Endothelial cell of umbilical vein (primary cell): ENCODE results near the gene AKNA. TPM values are rescaled to one million over a fixed set of nuclear protein-coding genes. Genes with fewer than 3 reads are reported as not detected.

Source experiments
- BruUV-seq: library from RNA; stranded (reverse); fragments of 400-500 nt; replicated peaks from 2 replicates; lab custom pipeline; 2021; lab: Mats Ljungman, UMichigan
- CTCF ChIA-PET: fragments of 300-600, 350-600 bp; sonication (Branson Sonifier 250); formaldehyde crosslinking; loops from one replicate; lab custom pipeline; 2021; ENCODE audit warnings: antibody characterized with exemption, inconsistent platforms; lab: Charles Lee
- POLR2A ChIA-PET: fragments of 300-600, 350-600 bp; sonication (Branson Sonifier 250); formaldehyde crosslinking; loops from one replicate; lab custom pipeline; 2021; ENCODE audit warnings: antibody characterized with exemption, inconsistent platforms; lab: Charles Lee
- DNase-seq: peaks from one replicate; pipeline ENCODE4 v3.0.0-alpha.2; 2011; ENCODE audit warnings: low read depth, low spot score
- FAIRE-seq: peaks from 2 replicates; lab custom pipeline; 2011; peaks lifted over from hg19 to GRCh38; lab: Jason Lieb, UNC
- H2AFZ ChIP-seq: 2 replicates; pipeline ENCODE4 v1.6.0; 2012; ENCODE audit warnings: low read depth, low read length, control low read depth, inconsistent platforms
- H3K27ac ChIP-seq: 2 replicates; pipeline ENCODE4 v1.5.1; 2011; ENCODE audit warnings: low read depth, mild to moderate bottlenecking, control low read depth, low read length, moderate library complexity; ENCODE audit not compliant: insufficient read depth
- H3K27me3 ChIP-seq, 2 experiments: 2 replicates each; pipeline versions ENCODE4 v1.6.0 to v1.6.1; 2011; ENCODE audit warnings: low read length in 2 of 2, mixed read lengths in 1 of 2; ENCODE audit not compliant: control insufficient read depth in 2 of 2, insufficient read depth in 2 of 2
- H3K36me3 ChIP-seq, 2 experiments: 2 replicates in 1 of 2; 3 replicates in 1 of 2; pipeline ENCODE4 v1.5.1; 2011; ENCODE audit warnings: low read length in 2 of 2, mild to moderate bottlenecking in 1 of 2, moderate library complexity in 1 of 2; ENCODE audit not compliant: control insufficient read depth in 2 of 2, insufficient read depth in 2 of 2; ENCODE audit errors: extremely low read depth in 1 of 2
- H3K4me1 ChIP-seq: 3 replicates; pipeline ENCODE4 v1.5.1; 2011; ENCODE audit warnings: mild to moderate bottlenecking, low read length; ENCODE audit not compliant: control insufficient read depth, insufficient read depth; ENCODE audit errors: extremely low read depth
- H3K4me2 ChIP-seq: 2 replicates; pipeline ENCODE4 v1.6.1; 2011; ENCODE audit warnings: low read length, control low read depth, mixed read lengths; ENCODE audit not compliant: insufficient read depth
- H3K4me3 ChIP-seq, 3 experiments: fragments of 200-600 bp in 1 of 3; sonication (generic), shearing (Covaris generic) in 1 of 3; replicated peaks in 1 of 3; 2 replicates each; pipeline ENCODE4 v1.5.1; 2011 to 2016; ENCODE audit warnings: control low read depth in 3 of 3, low read length in 3 of 3, mild to moderate bottlenecking in 2 of 3, inconsistent platforms in 1 of 3, low read depth in 1 of 3, moderate library complexity in 1 of 3; ENCODE audit not compliant: insufficient read depth in 1 of 3
- H3K79me2 ChIP-seq: 2 replicates; pipeline ENCODE4 v1.6.0; 2012; ENCODE audit warnings: low read length, inconsistent platforms; ENCODE audit not compliant: control insufficient read depth, insufficient read depth
- H3K9ac ChIP-seq: replicated peaks from 2 replicates; pipeline ENCODE3; 2011; ENCODE audit warnings: low read length, control low read depth; ENCODE audit not compliant: insufficient read depth; ENCODE audit errors: extremely low read depth
- H3K9me1 ChIP-seq: replicated peaks from 3 replicates; pipeline ENCODE4 v1.6.0; 2011; ENCODE audit warnings: mild to moderate bottlenecking, low read length; ENCODE audit not compliant: control insufficient read depth, insufficient read depth; ENCODE audit errors: extremely low read depth
- H3K9me3 ChIP-seq: replicated peaks from 2 replicates; pipeline ENCODE4 v1.5.1; 2012; ENCODE audit warnings: low read length, inconsistent platforms; ENCODE audit not compliant: control insufficient read depth, insufficient read depth
- H4K20me1 ChIP-seq: replicated peaks from 2 replicates; pipeline ENCODE3; 2011; ENCODE audit warnings: mild to moderate bottlenecking, low read length; ENCODE audit not compliant: control insufficient read depth, insufficient read depth; ENCODE audit errors: extremely low read depth
- CTCF ChIP-seq, 2 donors: IDR thresholded peaks; 1 replicate in 1 of 2; 2 replicates in 1 of 2; pipeline ENCODE4 v1.5.1; 2011; ENCODE audit warnings: low read length in 2 of 2, mild to moderate bottlenecking in 2 of 2, moderate library complexity in 2 of 2, control low read depth in 1 of 2, inconsistent platforms in 1 of 2, low read depth in 1 of 2; ENCODE audit not compliant: insufficient read depth in 1 of 2; ENCODE audit errors: extremely low read depth in 1 of 2
- EZH2 ChIP-seq: IDR thresholded peaks from 2 replicates; pipeline ENCODE4 v1.6.1; 2012; ENCODE audit warnings: borderline replicate concordance, low read depth, mild to moderate bottlenecking, moderate library complexity, low read length, inconsistent platforms; ENCODE audit not compliant: severe bottlenecking
- FOS ChIP-seq: IDR thresholded peaks from 2 replicates; pipeline ENCODE4 v1.6.1; 2011; ENCODE audit warnings: mild to moderate bottlenecking, low read length, moderate library complexity, borderline replicate concordance; ENCODE audit not compliant: insufficient read depth
- GATA2 ChIP-seq: IDR thresholded peaks from 2 replicates; pipeline ENCODE4 v1.7.0; 2011; ENCODE audit warnings: low read depth, mild to moderate bottlenecking, moderate library complexity, mixed read lengths, low read length; ENCODE audit not compliant: insufficient read length, insufficient read depth
- JUN ChIP-seq: IDR thresholded peaks from 2 replicates; pipeline ENCODE4 v1.6.1; 2011; ENCODE audit warnings: borderline replicate concordance, low read depth; ENCODE audit not compliant: insufficient read length, insufficient read depth
- MAX ChIP-seq: IDR thresholded peaks from 2 replicates; pipeline ENCODE4 v1.6.1; 2011; ENCODE audit not compliant: insufficient read depth, insufficient read length
- MYC ChIP-seq: IDR thresholded peaks from one replicate; pipeline ENCODE4 v1.6.1; 2011; ENCODE audit warnings: mild to moderate bottlenecking, low read depth, low read length
- POLR2A ChIP-seq: IDR thresholded peaks from 2 replicates; pipeline ENCODE4 v1.6.1; 2012; ENCODE audit warnings: low read depth, mild to moderate bottlenecking, control low read depth, low read length
- POLR2AphosphoS5 ChIP-seq: IDR thresholded peaks from 2 replicates; pipeline ENCODE4 v1.6.1; 2012; ENCODE audit warnings: low read depth, mild to moderate bottlenecking, control low read depth, low read length, moderate library complexity; ENCODE audit not compliant: insufficient read depth
- dilution Hi-C: fragments of 300-500 bp; cut with MboI; formaldehyde crosslinking; loops from one replicate; pipeline ENCODE4 v1.15.0; 2019; ENCODE audit warnings: low sequenced_read_pairs; ENCODE audit not compliant: extremely low pct_ligation_motif_present
- intact Hi-C: fragments of 100-400 bp; cut with micrococcal nuclease; formaldehyde crosslinking; loops from one replicate; pipeline ENCODE4 v1.10.0; 2022
- polyA plus RNA-seq, 4 experiments: library from polyadenylated mRNA; depleted of rRNA in 3 of 4; stranded (reverse) in 3 of 4; unstranded in 1 of 4; fragments of >200 nt; gene quantifications; 2 replicates each; pipeline versions ENCODE4 v1.2.1 to v1.2.3, GENCODE V29; 2011 to 2012; ENCODE audit warnings: missing spikeins in 1 of 4
- total RNA-seq: library from RNA; stranded (reverse); gene quantifications from 2 replicates; pipeline ENCODE4 v1.2.3, GENCODE V29; 2021

The AKNA gene
- total and polyA plus RNA-seq, 2 donors (not counting 3 experiments of a cell fraction or from before 2014, with no cell fraction given) = 11.3 to 22.4 TPM

DNA sequence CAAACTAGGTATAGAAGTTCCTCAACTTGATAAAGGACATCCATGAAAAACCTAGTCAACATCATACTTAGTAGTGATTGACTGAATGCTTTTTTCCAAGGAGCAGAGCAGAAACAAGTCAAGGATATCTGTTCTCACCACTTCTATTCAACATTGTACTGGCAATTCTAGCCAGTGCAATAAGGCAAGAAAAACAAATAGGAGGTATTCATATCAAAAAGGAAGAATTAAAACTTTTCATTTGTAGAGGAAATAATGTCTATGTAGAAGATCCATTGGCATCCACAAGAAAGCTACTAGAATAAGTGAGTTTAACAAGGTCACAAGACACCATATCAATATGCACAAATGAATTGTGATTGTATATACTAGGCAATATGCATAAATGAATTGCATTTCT, 93.1 kb downstream of the AKNA start:
- no peak overlapping the region for H2AFZ ChIP-seq
- H3K9ac ChIP-seq = no peak overlapping the region
- no peaks in the 10 kb centered on the region for H3K9me1 ChIP-seq
- dilution Hi-C loops (loop anchor here (25.0 kb wide), 1 partner anchor 207 kb away; the partner anchor contains the start of genes AMBP and KIF12), intact Hi-C loops (loop anchor here (5.0 kb wide), 1 partner anchor 557 kb away; no protein-coding TSS in a partner anchor)
- TF ChIP-seq GATA2 (no peak), EZH2 (no peak), CTCF (IDR thresholded peaks at IDR 0.05; ENCODE audit: extremely low read depth in 1 of 2, insufficient read depth in 1 of 2, low read depth in 1 of 2, low read length in 2 of 2) (no peak), MAX (no peak), JUN (no peak), MYC (no peak), FOS (no peak), POLR2A (no peak), POLR2AphosphoS5 (no peak)
- no peaks in the 10 kb centered on the region for H3K79me2 ChIP-seq
- no peaks in the 10 kb centered on the region for H4K20me1 ChIP-seq
- peak; percentile 21 for FAIRE-seq
- no peak overlapping the region for H3K27ac ChIP-seq
- H3K4me3 ChIP-seq = no peak overlapping the region
- H3K4me1 ChIP-seq = no peaks in the 10 kb centered on the region
- no TSS peak for BruUV-seq
- no peaks in the 10 kb centered on the region for H3K27me3 ChIP-seq
- H3K9me3 ChIP-seq = no peaks in the 10 kb centered on the region
- ChIA-PET POLR2A (no interaction called here), CTCF (interaction anchor here (2.8 to 3.1 kb wide), 2 partner anchors 187 to 211 kb away, joined by 13 to 20 read pairs; no protein-coding TSS in a partner anchor)
- H3K36me3 ChIP-seq = peaks cover 4 to 9% of the 10 kb centered on the region in 2 experiments
- DNase-seq = no peak
- H3K4me2 ChIP-seq = no peak overlapping the region
